ENCODE measurements around the gene FBN1.

GRCh38 chr15:48373821-48374451 is 271.6 kb downstream of the FBN1 start:
- TF ChIP-seq CTCF (conservative IDR thresholded peaks at IDR 0.05) (no peak), ZFX (IDR thresholded peaks at IDR 0.05) (no peak)

All from C4-2B (cell line).